Astrocyte (in vitro differentiated cells and primary cell): ENCODE data around the gene CSRNP2.

Source experiments
- EZH2 ChIP-seq: IDR thresholded peaks from 2 replicates; pipeline ENCODE4 v1.6.1; 2012; ENCODE audit warnings: mild to moderate bottlenecking, low read length, inconsistent platforms; ENCODE audit not compliant: insufficient read depth
- TF ChIP-seq, protein P1 (sequence below): IDR thresholded peaks from 2 replicates; pipeline ENCODE4 v1.5.1; 2011; ENCODE audit warnings: low read depth, mild to moderate bottlenecking, inconsistent platforms, low read length, moderate library complexity; ENCODE audit not compliant: insufficient read depth

- TF ChIP-seq, protein P1, sequence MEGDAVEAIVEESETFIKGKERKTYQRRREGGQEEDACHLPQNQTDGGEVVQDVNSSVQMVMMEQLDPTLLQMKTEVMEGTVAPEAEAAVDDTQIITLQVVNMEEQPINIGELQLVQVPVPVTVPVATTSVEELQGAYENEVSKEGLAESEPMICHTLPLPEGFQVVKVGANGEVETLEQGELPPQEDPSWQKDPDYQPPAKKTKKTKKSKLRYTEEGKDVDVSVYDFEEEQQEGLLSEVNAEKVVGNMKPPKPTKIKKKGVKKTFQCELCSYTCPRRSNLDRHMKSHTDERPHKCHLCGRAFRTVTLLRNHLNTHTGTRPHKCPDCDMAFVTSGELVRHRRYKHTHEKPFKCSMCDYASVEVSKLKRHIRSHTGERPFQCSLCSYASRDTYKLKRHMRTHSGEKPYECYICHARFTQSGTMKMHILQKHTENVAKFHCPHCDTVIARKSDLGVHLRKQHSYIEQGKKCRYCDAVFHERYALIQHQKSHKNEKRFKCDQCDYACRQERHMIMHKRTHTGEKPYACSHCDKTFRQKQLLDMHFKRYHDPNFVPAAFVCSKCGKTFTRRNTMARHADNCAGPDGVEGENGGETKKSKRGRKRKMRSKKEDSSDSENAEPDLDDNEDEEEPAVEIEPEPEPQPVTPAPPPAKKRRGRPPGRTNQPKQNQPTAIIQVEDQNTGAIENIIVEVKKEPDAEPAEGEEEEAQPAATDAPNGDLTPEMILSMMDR: no peak
- TF ChIP-seq EZH2: no peak
These were observed 70.0 kb downstream of the CSRNP2 start for GRCh38 chr12:51013441-51013840.
